ENCODE measurements around the gene PSMB7.

PSMB7 gene

DNA sequence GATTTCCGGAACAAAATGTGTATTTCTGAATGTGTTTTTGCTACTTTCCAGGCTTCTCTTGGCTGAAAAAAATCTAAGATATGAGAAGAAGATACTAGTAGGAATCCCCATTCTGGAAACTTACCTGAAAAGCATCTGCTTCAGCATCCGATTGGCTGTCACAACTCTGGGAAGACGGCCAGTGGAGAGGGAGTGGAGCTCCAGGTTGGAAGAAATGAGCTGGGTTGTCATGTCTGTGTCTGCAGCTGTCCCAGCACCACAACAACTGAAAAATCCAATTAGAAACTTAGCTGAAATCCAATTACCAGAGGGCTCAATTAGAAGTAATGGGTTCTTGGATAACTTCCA lies 3.0 kb downstream of the PSMB7 start (continued):
- TF ChIP-seq OVOL3 (tag by site-specific recombination; IDR thresholded peaks at IDR 0.05): no peak
- no peak for TF ChIP-seq TRIM28 (IDR thresholded peaks at IDR 0.05; ENCODE audit: borderline replicate concordance, low read length)
- no peak for TF ChIP-seq ZNF488 (tag by site-specific recombination; IDR thresholded peaks at IDR 0.05)
- no peak for TF ChIP-seq ZBTB7A (tag by site-specific recombination; IDR thresholded peaks at IDR 0.05; ENCODE audit: low read depth)
- TF ChIP-seq ZNF266 (tag by site-specific recombination; IDR thresholded peaks at IDR 0.05; ENCODE audit: low read depth): no peak

GRCh38 chr9:124411514-124412227 lies 3.6 kb downstream of the PSMB7 start:
- no peak overlapping the region for H3K27ac ChIP-seq (ENCODE audit: extremely low read depth, low read depth, low read length)
- H3K9me3 ChIP-seq (ENCODE audit: control insufficient read depth, insufficient read depth, low read depth, low read length): no peaks in the 10 kb centered on the region
- TF ChIP-seq PBX3 (CRISPR knock-in tag; IDR thresholded peaks at IDR 0.05) (no peak), ZNF76 (tag by site-specific recombination; IDR thresholded peaks at IDR 0.05; ENCODE audit: borderline replicate concordance, low read depth) (no peak), ZNF37A (tag by site-specific recombination; IDR thresholded peaks at IDR 0.05) (no peak), ZNF239 (tag by site-specific recombination; IDR thresholded peaks at IDR 0.05) (no peak), ZNF707 (tag by site-specific recombination; IDR thresholded peaks at IDR 0.05) (no peak), YY1 (tag by site-specific recombination; IDR thresholded peaks at IDR 0.05) (no peak), ZSCAN30 (tag by site-specific recombination; IDR thresholded peaks at IDR 0.05) (no peak), ZNF548 (tag by site-specific recombination; IDR thresholded peaks at IDR 0.05) (no peak), SCRT1 (tag by site-specific recombination; IDR thresholded peaks at IDR 0.05; ENCODE audit: borderline replicate concordance) (no peak), OVOL3 (tag by site-specific recombination; IDR thresholded peaks at IDR 0.05) (no peak), ZNF623 (tag by site-specific recombination; IDR thresholded peaks at IDR 0.05) (no peak), ZNF423 (tag by site-specific recombination; IDR thresholded peaks at IDR 0.05) (no peak), GFI1B (tag by site-specific recombination; IDR thresholded peaks at IDR 0.05) (no peak), ZNF777 (tag by site-specific recombination; IDR thresholded peaks at IDR 0.05; ENCODE audit: borderline replicate concordance) (no peak)
- TF ChIP-seq, protein P1, sequence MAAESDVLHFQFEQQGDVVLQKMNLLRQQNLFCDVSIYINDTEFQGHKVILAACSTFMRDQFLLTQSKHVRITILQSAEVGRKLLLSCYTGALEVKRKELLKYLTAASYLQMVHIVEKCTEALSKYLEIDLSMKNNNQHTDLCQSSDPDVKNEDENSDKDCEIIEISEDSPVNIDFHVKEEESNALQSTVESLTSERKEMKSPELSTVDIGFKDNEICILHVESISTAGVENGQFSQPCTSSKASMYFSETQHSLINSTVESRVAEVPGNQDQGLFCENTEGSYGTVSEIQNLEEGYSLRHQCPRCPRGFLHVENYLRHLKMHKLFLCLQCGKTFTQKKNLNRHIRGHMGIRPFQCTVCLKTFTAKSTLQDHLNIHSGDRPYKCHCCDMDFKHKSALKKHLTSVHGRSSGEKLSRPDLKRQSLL (tag by site-specific recombination; IDR thresholded peaks at IDR 0.05): no peak
- TF ChIP-seq, protein P2, sequence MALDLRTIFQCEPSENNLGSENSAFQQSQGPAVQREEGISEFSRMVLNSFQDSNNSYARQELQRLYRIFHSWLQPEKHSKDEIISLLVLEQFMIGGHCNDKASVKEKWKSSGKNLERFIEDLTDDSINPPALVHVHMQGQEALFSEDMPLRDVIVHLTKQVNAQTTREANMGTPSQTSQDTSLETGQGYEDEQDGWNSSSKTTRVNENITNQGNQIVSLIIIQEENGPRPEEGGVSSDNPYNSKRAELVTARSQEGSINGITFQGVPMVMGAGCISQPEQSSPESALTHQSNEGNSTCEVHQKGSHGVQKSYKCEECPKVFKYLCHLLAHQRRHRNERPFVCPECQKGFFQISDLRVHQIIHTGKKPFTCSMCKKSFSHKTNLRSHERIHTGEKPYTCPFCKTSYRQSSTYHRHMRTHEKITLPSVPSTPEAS (tag by site-specific recombination; IDR thresholded peaks at IDR 0.05): no peak
- TF ChIP-seq, protein P3, sequence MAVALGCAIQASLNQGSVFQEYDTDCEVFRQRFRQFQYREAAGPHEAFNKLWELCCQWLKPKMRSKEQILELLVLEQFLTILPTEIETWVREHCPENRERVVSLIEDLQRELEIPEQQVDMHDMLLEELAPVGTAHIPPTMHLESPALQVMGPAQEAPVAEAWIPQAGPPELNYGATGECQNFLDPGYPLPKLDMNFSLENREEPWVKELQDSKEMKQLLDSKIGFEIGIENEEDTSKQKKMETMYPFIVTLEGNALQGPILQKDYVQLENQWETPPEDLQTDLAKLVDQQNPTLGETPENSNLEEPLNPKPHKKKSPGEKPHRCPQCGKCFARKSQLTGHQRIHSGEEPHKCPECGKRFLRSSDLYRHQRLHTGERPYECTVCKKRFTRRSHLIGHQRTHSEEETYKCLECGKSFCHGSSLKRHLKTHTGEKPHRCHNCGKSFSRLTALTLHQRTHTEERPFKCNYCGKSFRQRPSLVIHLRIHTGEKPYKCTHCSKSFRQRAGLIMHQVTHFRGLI (tag by site-specific recombination; IDR thresholded peaks at IDR 0.05): no peak
- TF ChIP-seq, protein P4, sequence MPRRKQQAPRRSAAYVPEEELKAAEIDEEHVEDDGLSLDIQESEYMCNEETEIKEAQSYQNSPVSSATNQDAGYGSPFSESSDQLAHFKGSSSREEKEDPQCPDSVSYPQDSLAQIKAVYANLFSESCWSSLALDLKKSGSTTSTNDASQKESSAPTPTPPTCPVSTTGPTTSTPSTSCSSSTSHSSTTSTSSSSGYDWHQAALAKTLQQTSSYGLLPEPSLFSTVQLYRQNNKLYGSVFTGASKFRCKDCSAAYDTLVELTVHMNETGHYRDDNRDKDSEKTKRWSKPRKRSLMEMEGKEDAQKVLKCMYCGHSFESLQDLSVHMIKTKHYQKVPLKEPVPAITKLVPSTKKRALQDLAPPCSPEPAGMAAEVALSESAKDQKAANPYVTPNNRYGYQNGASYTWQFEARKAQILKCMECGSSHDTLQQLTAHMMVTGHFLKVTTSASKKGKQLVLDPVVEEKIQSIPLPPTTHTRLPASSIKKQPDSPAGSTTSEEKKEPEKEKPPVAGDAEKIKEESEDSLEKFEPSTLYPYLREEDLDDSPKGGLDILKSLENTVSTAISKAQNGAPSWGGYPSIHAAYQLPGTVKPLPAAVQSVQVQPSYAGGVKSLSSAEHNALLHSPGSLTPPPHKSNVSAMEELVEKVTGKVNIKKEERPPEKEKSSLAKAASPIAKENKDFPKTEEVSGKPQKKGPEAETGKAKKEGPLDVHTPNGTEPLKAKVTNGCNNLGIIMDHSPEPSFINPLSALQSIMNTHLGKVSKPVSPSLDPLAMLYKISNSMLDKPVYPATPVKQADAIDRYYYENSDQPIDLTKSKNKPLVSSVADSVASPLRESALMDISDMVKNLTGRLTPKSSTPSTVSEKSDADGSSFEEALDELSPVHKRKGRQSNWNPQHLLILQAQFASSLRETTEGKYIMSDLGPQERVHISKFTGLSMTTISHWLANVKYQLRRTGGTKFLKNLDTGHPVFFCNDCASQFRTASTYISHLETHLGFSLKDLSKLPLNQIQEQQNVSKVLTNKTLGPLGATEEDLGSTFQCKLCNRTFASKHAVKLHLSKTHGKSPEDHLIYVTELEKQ (tag by site-specific recombination; IDR thresholded peaks at IDR 0.05; ENCODE audit: borderline replicate concordance): no peak
- no peak overlapping the region for H3K4me3 ChIP-seq (ENCODE audit: low read depth, low read length)
- H3K4me1 ChIP-seq (ENCODE audit: control insufficient read depth, insufficient read depth, low read length): peaks cover 4% of the 10 kb centered on the region; the same call in 1 of the 2 replicates
- ChIA-PET POLR2A (no interaction called here), CTCF (interaction anchor here (0.6 to 4.1 kb wide), 2 partner anchors 20 to 125 kb away, joined by 3 to 26 read pairs; no protein-coding TSS in a partner anchor)
- peaks cover 39 to 76% of the 10 kb centered on the region in 2 experiments for H3K36me3 ChIP-seq (ENCODE audit: control insufficient read depth in 2 of 2, insufficient read depth in 1 of 2, low read length in 2 of 2)

All from HEK293 (cell line).